HL-60 (cell line): Measurements from ENCODE around the gene CLNK.

Experiments used
- CTCF ChIP-seq: IDR thresholded peaks from one replicate; pipeline ENCODE4 v1.5.1; 2011; ENCODE audit warnings: low read length, control low read depth, inconsistent platforms; ENCODE audit not compliant: insufficient read depth
- GABPA ChIP-seq: IDR thresholded peaks from 2 replicates; pipeline ENCODE4 v1.6.1; 2012; ENCODE audit warnings: low read depth
- POLR2AphosphoS5 ChIP-seq: IDR thresholded peaks from 2 replicates; pipeline ENCODE4 v1.6.1; 2012; ENCODE audit warnings: low read depth
- SPI1 ChIP-seq: IDR thresholded peaks from 2 replicates; pipeline ENCODE4 v1.6.1; 2012; ENCODE audit warnings: low read depth, mild to moderate bottlenecking, borderline replicate concordance

GRCh38 chr4:10496200-10496599 is 188.4 kb downstream of the CLNK start:
- TF ChIP-seq GABPA (no peak), CTCF (no peak), SPI1 (no peak), POLR2AphosphoS5 (no peak)
